OCI-LY3 (cell line): ENCODE measurements around the gene SLF2.

Source experiments
- H2AFZ ChIP-seq: fragments of 200-600, 300-600 bp; shearing (Covaris generic); 2 replicates; pipeline ENCODE4 v1.6.0; 2014; ENCODE audit warnings: antibody characterized with exemption, low read depth, low read length
- H3K27ac ChIP-seq: fragments of 200-600, 300-600 bp; sonication (generic); 2 replicates; pipeline ENCODE4 v1.5.1; 2014; ENCODE audit warnings: mild to moderate bottlenecking, low read length, moderate library complexity, mixed read lengths
- H3K27me3 ChIP-seq: fragments of 200-600, 300-600 bp; sonication (generic); 2 replicates; pipeline ENCODE4 v1.6.1; 2014; ENCODE audit warnings: low read depth, low read length, mixed read lengths
- H3K36me3 ChIP-seq: fragments of 200-600, 300-600 bp; sonication (generic); replicated peaks from 2 replicates; pipeline ENCODE3; 2014; ENCODE audit warnings: low read depth, low read length, mixed read lengths
- H3K4me1 ChIP-seq: fragments of 300-600, 200-600 bp; sonication (generic); 2 replicates; pipeline ENCODE4 v1.6.1; 2014; ENCODE audit warnings: low read length, mixed read lengths
- H3K4me2 ChIP-seq: fragments of 200-600, 300-600 bp; sonication (generic); 2 replicates; pipeline ENCODE4 v1.6.1; 2014; ENCODE audit warnings: low read length, mixed read lengths
- H3K4me3 ChIP-seq: fragments of 300-600, 200-600 bp; sonication (generic); 2 replicates; pipeline ENCODE4 v1.5.1; 2014; ENCODE audit warnings: antibody characterized with exemption, mild to moderate bottlenecking, low read length, moderate library complexity
- H3K79me2 ChIP-seq: fragments of 300-600, 200-600 bp; shearing (Covaris generic); 2 replicates; pipeline ENCODE4 v1.6.1; 2014; ENCODE audit warnings: mild to moderate bottlenecking, low read length, mixed read lengths
- H3K9ac ChIP-seq: fragments of 300-600, 200-600 bp; shearing (Covaris generic); 2 replicates; pipeline ENCODE4 v1.6.0; 2014; ENCODE audit warnings: mild to moderate bottlenecking, low read length, moderate library complexity
- H3K9me3 ChIP-seq: fragments of 200-600, 300-600 bp; shearing (Covaris generic); 2 replicates; pipeline ENCODE4 v1.6.1; 2014; ENCODE audit warnings: low read length, mixed read lengths; ENCODE audit not compliant: insufficient read depth
- H4K20me1 ChIP-seq: fragments of 200-600, 300-600 bp; sonication (generic); 2 replicates; pipeline ENCODE4 v1.6.1; 2016; ENCODE audit warnings: low read length, mixed read lengths; ENCODE audit not compliant: insufficient read depth
- EZH2phosphoT487 ChIP-seq: fragments of 200-600 bp; shearing (Covaris generic); IDR thresholded peaks from 2 replicates; pipeline ENCODE4 v1.6.1; 2018; ENCODE audit warnings: antibody characterized with exemption, mixed run types, low read depth
- TF ChIP-seq, protein P1 (sequence below): fragments of 200-600, 300-600 bp; sonication (generic); IDR thresholded peaks from 2 replicates; pipeline ENCODE4 v1.5.1; 2014; ENCODE audit warnings: antibody characterized with exemption, low read length, low read depth

SLF2 gene

DNA sequence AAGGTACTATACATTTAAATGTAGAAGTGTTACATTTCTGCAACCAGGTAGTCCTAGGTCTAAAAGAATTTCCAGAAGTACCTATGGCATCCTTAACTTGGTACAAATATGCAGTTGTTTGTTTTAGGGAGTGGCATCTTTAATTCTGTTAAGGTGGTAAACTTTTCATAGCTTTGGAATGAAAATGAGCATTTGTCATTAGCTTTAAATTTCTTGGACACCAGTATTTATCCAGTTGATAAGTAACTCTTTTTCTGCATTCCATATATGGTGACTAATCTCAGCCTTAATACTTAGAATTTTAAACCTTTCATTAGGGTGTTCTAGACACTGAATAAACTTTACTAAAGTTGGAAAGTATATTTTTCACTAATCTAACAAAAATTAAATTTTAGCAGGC is 10.8 kb downstream of the SLF2 start:
- Histone ChIP-seq H4K20me1 (no peaks in the 10 kb centered on the region), H3K36me3 (peaks cover 6% of the 10 kb centered on the region), H3K4me2 (no peak overlapping the region)

DNA sequence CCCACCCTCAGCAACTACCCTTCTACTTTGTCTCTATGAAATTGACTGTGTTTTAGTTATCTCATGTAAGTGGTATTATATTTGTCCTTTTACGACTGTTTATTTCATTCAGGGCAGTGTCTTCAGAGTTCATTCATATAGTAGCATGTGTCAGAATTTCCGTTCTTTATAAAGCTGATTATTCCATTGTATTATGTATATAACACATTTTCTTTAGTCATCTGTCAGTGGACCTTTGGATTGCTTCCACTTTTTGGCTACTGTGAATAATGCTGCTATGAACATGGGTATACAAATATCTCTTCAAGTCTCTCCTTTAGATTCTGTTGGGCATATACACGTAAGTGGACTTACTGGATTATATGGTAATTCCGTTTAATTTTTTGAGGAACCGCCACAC is 14.5 kb downstream of the SLF2 start:
- H3K36me3 ChIP-seq, result peaks cover 13% of the 10 kb centered on the region

More for the DNA sequence above, 10.8 kb downstream of the SLF2 start:
- H3K9me3 ChIP-seq, result no peaks in the 10 kb centered on the region
- H2AFZ ChIP-seq, result no peak overlapping the region
- H3K9ac ChIP-seq, result no peak overlapping the region
- no peaks in the 10 kb centered on the region for H3K27me3 ChIP-seq
- no peaks in the 10 kb centered on the region for H3K4me1 ChIP-seq
- H3K4me3 ChIP-seq, result no peak overlapping the region
- H3K79me2 ChIP-seq, result no peaks in the 10 kb centered on the region
- no peak overlapping the region for H3K27ac ChIP-seq
- TF ChIP-seq, protein P1, sequence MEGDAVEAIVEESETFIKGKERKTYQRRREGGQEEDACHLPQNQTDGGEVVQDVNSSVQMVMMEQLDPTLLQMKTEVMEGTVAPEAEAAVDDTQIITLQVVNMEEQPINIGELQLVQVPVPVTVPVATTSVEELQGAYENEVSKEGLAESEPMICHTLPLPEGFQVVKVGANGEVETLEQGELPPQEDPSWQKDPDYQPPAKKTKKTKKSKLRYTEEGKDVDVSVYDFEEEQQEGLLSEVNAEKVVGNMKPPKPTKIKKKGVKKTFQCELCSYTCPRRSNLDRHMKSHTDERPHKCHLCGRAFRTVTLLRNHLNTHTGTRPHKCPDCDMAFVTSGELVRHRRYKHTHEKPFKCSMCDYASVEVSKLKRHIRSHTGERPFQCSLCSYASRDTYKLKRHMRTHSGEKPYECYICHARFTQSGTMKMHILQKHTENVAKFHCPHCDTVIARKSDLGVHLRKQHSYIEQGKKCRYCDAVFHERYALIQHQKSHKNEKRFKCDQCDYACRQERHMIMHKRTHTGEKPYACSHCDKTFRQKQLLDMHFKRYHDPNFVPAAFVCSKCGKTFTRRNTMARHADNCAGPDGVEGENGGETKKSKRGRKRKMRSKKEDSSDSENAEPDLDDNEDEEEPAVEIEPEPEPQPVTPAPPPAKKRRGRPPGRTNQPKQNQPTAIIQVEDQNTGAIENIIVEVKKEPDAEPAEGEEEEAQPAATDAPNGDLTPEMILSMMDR, result no peak
- no peak for TF ChIP-seq EZH2phosphoT487

DNA sequence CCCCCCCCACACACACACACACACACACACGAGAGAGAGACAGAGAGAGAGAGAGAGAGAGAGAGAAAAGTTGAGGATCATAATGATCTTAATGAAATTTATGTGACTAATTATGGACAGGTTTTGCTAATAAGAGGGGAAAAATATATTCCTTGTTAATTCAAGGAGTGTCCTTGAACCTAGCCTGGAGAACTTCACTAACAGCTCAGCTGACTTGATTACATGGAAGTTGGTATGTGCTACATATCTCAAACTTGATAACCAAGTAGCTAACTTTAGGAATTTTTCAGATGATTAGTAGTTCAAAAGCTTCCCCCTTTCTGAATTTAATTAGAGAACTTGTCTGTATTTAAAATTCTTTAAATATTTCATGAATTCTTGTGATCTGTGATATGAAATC is 15.3 kb downstream of the SLF2 start:
- Histone ChIP-seq H3K36me3 (peaks cover 15% of the 10 kb centered on the region), H3K9me3 (no peaks in the 10 kb centered on the region), H3K4me2 (no peak overlapping the region), H3K27me3 (no peaks in the 10 kb centered on the region), H2AFZ (no peak overlapping the region), H3K27ac (no peak overlapping the region), H3K4me1 (no peaks in the 10 kb centered on the region), H3K9ac (no peak overlapping the region), H3K79me2 (no peaks in the 10 kb centered on the region), H4K20me1 (no peaks in the 10 kb centered on the region), H3K4me3 (no peak overlapping the region)
- TF ChIP-seq, protein P1, result no peak
- TF ChIP-seq EZH2phosphoT487, result no peak

More for the DNA sequence above, 14.5 kb downstream of the SLF2 start:
- H3K9me3 ChIP-seq, result no peaks in the 10 kb centered on the region
- H3K4me2 ChIP-seq, result no peak overlapping the region
- H3K4me3 ChIP-seq, result no peak overlapping the region
- H2AFZ ChIP-seq, result no peak overlapping the region
- H3K79me2 ChIP-seq, result no peaks in the 10 kb centered on the region
- H3K4me1 ChIP-seq, result no peaks in the 10 kb centered on the region
- H4K20me1 ChIP-seq, result no peaks in the 10 kb centered on the region
- H3K27ac ChIP-seq, result no peak overlapping the region
- H3K27me3 ChIP-seq, result no peaks in the 10 kb centered on the region
- H3K9ac ChIP-seq, result no peak overlapping the region
- TF ChIP-seq EZH2phosphoT487, result no peak
- TF ChIP-seq, protein P1, result no peak

DNA sequence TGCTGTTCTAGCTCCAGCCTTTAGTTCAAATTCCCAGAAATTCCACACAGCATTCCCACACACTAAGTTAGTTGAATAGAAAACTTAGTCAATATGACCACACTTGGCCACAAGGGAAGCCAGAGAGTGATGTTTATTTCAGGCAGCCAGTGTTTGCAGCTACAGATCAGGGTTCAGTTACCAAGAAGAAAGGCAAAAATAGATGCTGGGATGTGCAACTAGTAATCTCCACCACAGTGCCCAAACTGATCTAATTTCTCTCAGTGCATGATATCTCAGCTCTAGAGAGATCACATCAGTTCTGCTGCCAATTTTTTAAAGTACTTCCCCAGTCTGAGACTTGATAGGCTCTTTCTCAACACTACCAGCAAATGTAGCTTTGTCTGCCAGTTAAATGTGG is 17.6 kb downstream of the SLF2 start:
- no peaks in the 10 kb centered on the region for H3K4me1 ChIP-seq
- no peak overlapping the region for H2AFZ ChIP-seq
- no peaks in the 10 kb centered on the region for H4K20me1 ChIP-seq
- H3K4me3 ChIP-seq, result no peak overlapping the region
- no peaks in the 10 kb centered on the region for H3K27me3 ChIP-seq
- no peaks in the 10 kb centered on the region for H3K9me3 ChIP-seq
- H3K79me2 ChIP-seq, result no peaks in the 10 kb centered on the region
- H3K36me3 ChIP-seq, result peaks cover 22% of the 10 kb centered on the region
- no peak overlapping the region for H3K4me2 ChIP-seq
- no peak overlapping the region for H3K27ac ChIP-seq
- no peak overlapping the region for H3K9ac ChIP-seq
- TF ChIP-seq, protein P1, result no peak
- no peak for TF ChIP-seq EZH2phosphoT487
